Thymus (tissue), 11 donors: ENCODE measurements around the gene RAMP2. TPM values are rescaled to one million over a fixed set of nuclear protein-coding genes. Genes with fewer than 3 reads are reported as not detected.

Experiments
- DNase-seq, 9 donors: peaks; one replicate each; pipeline ENCODE4 v3.0.0-alpha.2; 2013; ENCODE audit warnings: low spot score in 9 of 9, low read depth in 6 of 9, missing footprints in 1 of 9
- H3K27ac ChIP-seq, 2 donors: one replicate each; pipeline ENCODE4 v1.5.1; 2013; ENCODE audit warnings: control low read depth in 1 of 2, low read depth in 1 of 2, low read length in 1 of 2, mild to moderate bottlenecking in 1 of 2, moderate library complexity in 1 of 2
- H3K27me3 ChIP-seq, 2 donors: one replicate each; pipeline ENCODE4 v1.5.1; 2013; ENCODE audit warnings: low read length in 1 of 2; ENCODE audit not compliant: control insufficient read depth in 2 of 2, insufficient read depth in 1 of 2
- H3K36me3 ChIP-seq, 2 donors: one replicate each; pipeline ENCODE4 v1.5.1; 2013; ENCODE audit warnings: low read length in 1 of 2, mild to moderate bottlenecking in 1 of 2, moderate library complexity in 1 of 2; ENCODE audit not compliant: control insufficient read depth in 2 of 2, insufficient read depth in 2 of 2
- H3K4me1 ChIP-seq, 2 donors: one replicate each; pipeline ENCODE4 v1.5.1; 2013; ENCODE audit warnings: low read length in 2 of 2; ENCODE audit not compliant: control insufficient read depth in 2 of 2, insufficient read depth in 2 of 2
- H3K4me3 ChIP-seq, 2 donors: one replicate each; pipeline ENCODE4 v1.5.1; 2013; ENCODE audit warnings: low read length in 2 of 2, control low read depth in 1 of 2, mild to moderate bottlenecking in 1 of 2
- H3K9me3 ChIP-seq, 2 donors: one replicate each; pipeline ENCODE4 v1.5.1; 2013; ENCODE audit warnings: low read length in 1 of 2, mild to moderate bottlenecking in 1 of 2; ENCODE audit not compliant: control insufficient read depth in 2 of 2, insufficient read depth in 1 of 2
- WGBS: extraction: QIAGEN DNeasy Blood & Tissue Kit; methylation state at CpG from one replicate; pipeline ENCODE4 v1.1.7; 2013; 5-methylcytosine and 5-hydroxymethylcytosine counted together
- polyA plus RNA-seq: library from polyadenylated mRNA; stranded (reverse); fragments of 200-250 nt; gene quantifications from one replicate; pipeline ENCODE4 v1.2.3, GENCODE V29; 2013
- total RNA-seq: library from RNA; stranded (reverse); fragments of 120-200 nt; gene quantifications from one replicate; pipeline ENCODE4 v1.2.4, GENCODE V29; 2013
- donor health status: healthy.

The RAMP2 gene
- total and polyA plus RNA-seq, 2 donors, result 8.4 to 22.1 TPM

GRCh38 chr17:42778570-42778969 is 17.5 kb downstream of the RAMP2 start:
- H3K4me1 ChIP-seq, result peaks cover 9 to 16% of the 10 kb centered on the region in 2 donors
- WGBS, result 98% methylated on average over 5 of the region's 5 CpGs
- peaks cover 0 to 6% of the 10 kb centered on the region in 2 donors for H3K9me3 ChIP-seq
- peaks cover 33 to 44% of the 10 kb centered on the region in 2 donors for H3K27me3 ChIP-seq
- H3K4me3 ChIP-seq, result no peak overlapping the region
- peaks cover 25 to 41% of the 10 kb centered on the region in 2 donors for H3K36me3 ChIP-seq
- no peak overlapping the region for H3K27ac ChIP-seq
- no peak for DNase-seq

- Histone ChIP-seq H3K9me3 (peaks cover 0 to 15% of the 10 kb centered on the region in 2 donors), H3K4me3 (no peak overlapping the region), H3K4me1 (peaks cover 1 to 8% of the 10 kb centered on the region in 2 donors), H3K27me3 (peaks cover 41 to 52% of the 10 kb centered on the region in 2 donors), H3K27ac (no peak overlapping the region), H3K36me3 (peaks cover 25 to 41% of the 10 kb centered on the region in 2 donors)
- 91% methylated on average over 3 of the region's 3 CpGs for whole genome bisulfite sequencing
- no peak for DNase-seq
These were observed 18.4 kb downstream of the RAMP2 start for GRCh38 chr17:42779304-42779935.

GRCh38 chr17:42779936-42780850 is 19.2 kb downstream of the RAMP2 start, which contains the start of gene WNK4:
TSS of gene WNK4 (plus strand) at chr17:42780610. CDS start at chr17:42780699, 89 bp downstream.
- H3K36me3 ChIP-seq, result peaks cover 25 to 38% of the 10 kb centered on the region in 2 donors
- H3K27ac ChIP-seq, result no peak within 1 kb of the TSS
- DNase-seq, result no peak

GRCh38 chr17:42780851-42781638 is 20.0 kb downstream of the RAMP2 start:
- peaks cover 0 to 8% of the 10 kb centered on the region in 2 donors for H3K4me1 ChIP-seq
- peaks cover 21 to 29% of the 10 kb centered on the region in 2 donors for H3K36me3 ChIP-seq
- peak overlapping the region in 1 of 2 donors; percentile 24 for H3K4me3 ChIP-seq
- DNase-seq, result no peak
- H3K9me3 ChIP-seq, result peaks cover 0 to 22% of the 10 kb centered on the region in 2 donors
- peaks cover 56 to 68% of the 10 kb centered on the region in 2 donors for H3K27me3 ChIP-seq
- 10% methylated on average over 39 of the region's 39 CpGs for WGBS
- H3K27ac ChIP-seq, result no peak overlapping the region

More at GRCh38 chr17:42779936-42780850, 19.2 kb downstream of the RAMP2 start, which contains the start of gene WNK4:
- H3K4me1 ChIP-seq, result peaks cover 0 to 8% of the 10 kb centered on the region in 2 donors
- H3K4me3 ChIP-seq, result peak within 1 kb of the TSS in 1 of 2 donors; percentile 24
- WGBS, result 23% methylated on average over 65 of the region's 65 CpGs
- peaks cover 48 to 60% of the 10 kb centered on the region in 2 donors for H3K27me3 ChIP-seq
- peaks cover 0 to 19% of the 10 kb centered on the region in 2 donors for H3K9me3 ChIP-seq

- H3K27ac ChIP-seq, result no peak overlapping the region
- H3K4me1 ChIP-seq, result peaks cover 0 to 8% of the 10 kb centered on the region in 2 donors
- H3K36me3 ChIP-seq, result peaks cover 21 to 25% of the 10 kb centered on the region in 2 donors
- peaks cover 63 to 75% of the 10 kb centered on the region in 2 donors for H3K27me3 ChIP-seq
- WGBS, result 49% methylated on average over 10 of the region's 10 CpGs
- DNase-seq, result no peak
- H3K4me3 ChIP-seq, result no peak overlapping the region
- peaks cover 0 to 22% of the 10 kb centered on the region in 2 donors for H3K9me3 ChIP-seq
These were observed 20.7 kb downstream of the RAMP2 start for GRCh38 chr17:42781639-42782165.

GRCh38 chr17:42782166-42783061 is 21.4 kb downstream of the RAMP2 start:
- Histone ChIP-seq H3K27ac (no peak overlapping the region), H3K4me1 (peaks cover 0 to 8% of the 10 kb centered on the region in 2 donors), H3K9me3 (peaks cover 0 to 22% of the 10 kb centered on the region in 2 donors), H3K27me3 (peaks cover 64 to 82% of the 10 kb centered on the region in 2 donors), H3K4me3 (no peak overlapping the region), H3K36me3 (peaks cover 20 to 21% of the 10 kb centered on the region in 2 donors)
- DNase-seq, result no peak
- WGBS, result 24% methylated on average over 29 of the region's 29 CpGs

- no peak overlapping the region for H3K4me3 ChIP-seq
These were observed 22.2 kb downstream of the RAMP2 start for GRCh38 chr17:42783062-42783790.

More at GRCh38 chr17:42783062-42783790, 22.2 kb downstream of the RAMP2 start:
- Histone ChIP-seq H3K36me3 (peaks cover 12 to 14% of the 10 kb centered on the region in 2 donors), H3K4me1 (peaks cover 0 to 8% of the 10 kb centered on the region in 2 donors), H3K9me3 (peaks cover 0 to 22% of the 10 kb centered on the region in 2 donors), H3K27me3 (peaks cover 64 to 90% of the 10 kb centered on the region in 2 donors), H3K27ac (no peak overlapping the region)
- DNase-seq, result no peak
- 29% methylated on average over 9 of the region's 9 CpGs for WGBS
